ENCODE measurements around the gene DDT. TPM values are rescaled to one million over a fixed set of nuclear protein-coding genes. Genes with fewer than 3 reads are reported as not detected.
"Not testable (repeated sequence)": the region's sequence is repeated elsewhere in the genome, so short reads cannot be mapped to it uniquely, and the experiment has no call there.

The DDT gene
- total and polyA plus RNA-seq, 3 experiments from 2014 or later, result 84.5 to 109 (median 88.2) TPM

- no peaks in the 10 kb centered on the region for H3K4me1 ChIP-seq (ENCODE audit: insufficient read depth, low read length)
- no peaks in the 10 kb centered on the region for H3K36me3 Mint-ChIP-seq
- no peak overlapping the region for H3K4me3 ChIP-seq (ENCODE audit: low read length)
- no peaks in the 10 kb centered on the region for H3K36me3 ChIP-seq (ENCODE audit: insufficient read depth, low read length)
- ChIA-PET CTCF (no interaction called here), POLR2A (no interaction called here)
- no peak overlapping the region for H3K27ac Mint-ChIP-seq
- H3K4me3 Mint-ChIP-seq, result no peak overlapping the region
- no peaks in the 10 kb centered on the region for H3K9me3 ChIP-seq (ENCODE audit: low read length)
- DNase-seq, result no peak
- no peaks in the 10 kb centered on the region for H3K9me3 Mint-ChIP-seq
- no peaks in the 10 kb centered on the region for H3K4me1 Mint-ChIP-seq
- peaks cover 0 to 3% of the 10 kb centered on the region in 2 donors for H3K27me3 Mint-ChIP-seq
- no peak overlapping the region for H3K27ac ChIP-seq (ENCODE audit: low read depth, low read length)
- no peaks in the 10 kb centered on the region for H3K27me3 ChIP-seq (ENCODE audit: insufficient read depth, low read length, poor library complexity, severe bottlenecking)
Measured at GRCh38 chr22:23938328-23939016, 35.8 kb downstream of the DDT start.

GRCh38 chr22:23926561-23926960 lies 47.7 kb downstream of the DDT start:
- H3K36me3 Mint-ChIP-seq, result peaks cover 15 to 75% (median 33%) of the 10 kb centered on the region in 3 donors
- Histone ChIP-seq H3K36me3 (ENCODE audit: insufficient read depth, low read length) (peaks cover 5% of the 10 kb centered on the region), H3K4me3 (ENCODE audit: low read length) (no peak overlapping the region), H3K27me3 (ENCODE audit: insufficient read depth, low read length, poor library complexity, severe bottlenecking) (no peaks in the 10 kb centered on the region), H3K9me3 (ENCODE audit: low read length) (peaks cover 6% of the 10 kb centered on the region), H3K4me1 (ENCODE audit: insufficient read depth, low read length) (no peaks in the 10 kb centered on the region), H3K27ac (ENCODE audit: low read depth, low read length) (no peak overlapping the region)
- POLR2A ChIA-PET, result no interaction called here
- H3K9me3 Mint-ChIP-seq, result peaks cover 0 to 31% (median 8%) of the 10 kb centered on the region in 5 donors
- CTCF ChIA-PET, result interaction anchor here (1.3 kb wide), 1 partner anchor 32 kb away, joined by 3 read pairs; the partner anchor contains the start of gene MIF
- H3K27ac Mint-ChIP-seq, result no peak overlapping the region
- no peak for DNase-seq
- H3K27me3 Mint-ChIP-seq, result peaks cover 0 to 2% of the 10 kb centered on the region in 2 donors
- no peak overlapping the region for H3K4me3 Mint-ChIP-seq
- peaks cover 0 to 20% (median 0%) of the 10 kb centered on the region in 3 donors for H3K4me1 Mint-ChIP-seq

GRCh38 chr22:23925020-23925606 lies 49.1 kb downstream of the DDT start:
- Histone ChIP-seq H3K36me3 (ENCODE audit: insufficient read depth, low read length) (peaks cover 5% of the 10 kb centered on the region), H3K4me1 (ENCODE audit: insufficient read depth, low read length) (no peaks in the 10 kb centered on the region), H3K27ac (ENCODE audit: low read depth, low read length) (no peak overlapping the region), H3K9me3 (ENCODE audit: low read length) (peaks cover 6% of the 10 kb centered on the region), H3K4me3 (ENCODE audit: low read length) (no peak overlapping the region), H3K27me3 (ENCODE audit: insufficient read depth, low read length, poor library complexity, severe bottlenecking) (no peaks in the 10 kb centered on the region)
- H3K4me1 Mint-ChIP-seq, result peaks cover 0 to 15% (median 0%) of the 10 kb centered on the region in 3 donors
- ChIA-PET CTCF (no interaction called here), POLR2A (no interaction called here)
- H3K27ac Mint-ChIP-seq, result peak overlapping the region in 1 of 8 donors; percentile 83
- DNase-seq, result no peak
- no peak overlapping the region for H3K4me3 Mint-ChIP-seq
- peaks cover 11 to 76% (median 28%) of the 10 kb centered on the region in 3 donors for H3K36me3 Mint-ChIP-seq
- H3K9me3 Mint-ChIP-seq, result peaks cover 0 to 27% (median 8%) of the 10 kb centered on the region in 5 donors
- H3K27me3 Mint-ChIP-seq, result no peaks in the 10 kb centered on the region

- POLR2A ChIA-PET, result no interaction called here
- Histone ChIP-seq H3K4me3 (ENCODE audit: low read length) (no peak overlapping the region), H3K4me1 (ENCODE audit: insufficient read depth, low read length) (no peaks in the 10 kb centered on the region), H3K9me3 (ENCODE audit: low read length) (peaks cover 6% of the 10 kb centered on the region), H3K27me3 (ENCODE audit: insufficient read depth, low read length, poor library complexity, severe bottlenecking) (no peaks in the 10 kb centered on the region), H3K27ac (ENCODE audit: low read depth, low read length) (no peak overlapping the region), H3K36me3 (ENCODE audit: insufficient read depth, low read length) (peaks cover 5% of the 10 kb centered on the region)
- Mint-ChIP-seq H3K4me1 (peaks cover 0 to 9% (median 0%) of the 10 kb centered on the region in 3 donors), H3K4me3 (no peak overlapping the region), H3K9me3 (peaks cover 0 to 27% (median 8%) of the 10 kb centered on the region in 5 donors), H3K27ac (peak overlapping the region in 1 of 8 donors; percentile 23), H3K27me3 (no peaks in the 10 kb centered on the region), H3K36me3 (peaks cover 7 to 67% (median 23%) of the 10 kb centered on the region in 3 donors)
- DNase-seq, result no peak
- CTCF ChIA-PET, result no interaction called here
Measured at GRCh38 chr22:23922921-23923320, 51.3 kb downstream of the DDT start.

- H3K36me3 ChIP-seq (ENCODE audit: insufficient read depth, low read length); H3K4me1 Mint-ChIP-seq; H3K27me3 Mint-ChIP-seq; H3K4me3 Mint-ChIP-seq; POLR2A ChIA-PET; DNase-seq; H3K27me3 ChIP-seq (ENCODE audit: insufficient read depth, low read length, poor library complexity, severe bottlenecking); H3K9me3 ChIP-seq (ENCODE audit: low read length); H3K4me3 ChIP-seq (ENCODE audit: low read length); H3K27ac ChIP-seq (ENCODE audit: low read depth, low read length); H3K4me1 ChIP-seq (ENCODE audit: insufficient read depth, low read length); CTCF ChIA-PET: not testable (repeated sequence)
- Mint-ChIP-seq H3K27ac (peak overlapping the region in 3 of 8 donors; percentile 32 to 80 (median 58)), H3K9me3 (peaks cover 0 to 24% (median 8%) of the 10 kb centered on the region in 5 donors), H3K36me3 (peaks cover 7 to 60% (median 18%) of the 10 kb centered on the region in 3 donors)
Measured at GRCh38 chr22:23921586-23922201, 52.5 kb downstream of the DDT start.

Other genes with a start within 250 kb of the DDT start
- 1 to 10 TPM; 3.4 to 3.7 TPM for gene ZNF70, start 223.3 kb downstream of the DDT start, total RNA-seq
- gene ZNF70, start 223.3 kb downstream of the DDT start, polyA plus RNA-seq, result 0.35 TPM
- gene VPREB3, start 220.0 kb downstream of the DDT start, total RNA-seq, result not detected
- not detected for gene VPREB3, start 220.0 kb downstream of the DDT start, polyA plus RNA-seq
- under 1 TPM; 0.81 to 0.93 TPM for gene C22orf15, start 211.5 kb downstream of the DDT start, total RNA-seq
- 0.75 TPM for gene C22orf15, start 211.5 kb downstream of the DDT start, polyA plus RNA-seq
- 100 to 1,000 TPM; 172 to 186 TPM for gene CHCHD10, start 206.5 kb downstream of the DDT start, total RNA-seq
- gene CHCHD10, start 206.5 kb downstream of the DDT start, polyA plus RNA-seq, result 34.0 TPM
- 1 to 10 TPM in 1 of 2 experiments, under 1 TPM in 1; 0.90 to 1.6 TPM for gene MMP11, start 201.6 kb downstream of the DDT start, total RNA-seq
- gene MMP11, start 201.6 kb downstream of the DDT start, polyA plus RNA-seq, result 1.9 TPM
- 100 to 1,000 TPM; 113 to 120 TPM for gene SMARCB1, start 187.5 kb downstream of the DDT start, total RNA-seq
- gene SMARCB1, start 187.5 kb downstream of the DDT start, polyA plus RNA-seq, result 40.4 TPM
- 1 to 10 TPM; 5.4 to 5.8 TPM for gene DERL3, start 135.4 kb downstream of the DDT start, total RNA-seq
- 0.28 TPM for gene DERL3, start 135.4 kb downstream of the DDT start, polyA plus RNA-seq
- 1 to 10 TPM; 7.1 to 9.0 TPM for gene SLC2A11, start 116.6 kb downstream of the DDT start, total RNA-seq
- gene SLC2A11, start 116.6 kb downstream of the DDT start, polyA plus RNA-seq, result 5.2 TPM
- gene MIF, start 80.1 kb downstream of the DDT start, total RNA-seq, result 100 to 1,000 TPM; 804 to 830 TPM
- 1,220 TPM for gene MIF, start 80.1 kb downstream of the DDT start, polyA plus RNA-seq
- not detected for gene GSTT2B, start 13.2 kb downstream of the DDT start, total RNA-seq
- gene GSTT2B, start 13.2 kb downstream of the DDT start, polyA plus RNA-seq, result not detected
- not detected for gene DDTL, start 7.6 kb downstream of the DDT start, total RNA-seq
- 2.4 TPM for gene DDTL, start 7.6 kb downstream of the DDT start, polyA plus RNA-seq
- gene GSTT2, start 5.7 kb upstream of the DDT start, total RNA-seq, result not detected
- gene GSTT2, start 5.7 kb upstream of the DDT start, polyA plus RNA-seq, result not detected
- not detected for gene GSTT4, start 31.0 kb upstream of the DDT start, total RNA-seq
- gene GSTT4, start 31.0 kb upstream of the DDT start, polyA plus RNA-seq, result not detected
- gene CABIN1, start 36.9 kb upstream of the DDT start, total RNA-seq, result 10 to 100 TPM; 69.0 to 71.6 TPM
- 13.0 TPM for gene CABIN1, start 36.9 kb upstream of the DDT start, polyA plus RNA-seq
- under 1 TPM; 0.31 to 0.48 TPM for gene SUSD2, start 207.0 kb upstream of the DDT start, total RNA-seq
- not detected for gene SUSD2, start 207.0 kb upstream of the DDT start, polyA plus RNA-seq

Data from CD8-positive, alpha-beta memory T cell (primary cell).